H1 (cell line): Measurements from ENCODE around the gene PTPN12. TPM values are rescaled to one million over a fixed set of nuclear protein-coding genes. Genes with fewer than 3 reads are reported as not detected.

Experiments
- CTCF ChIA-PET: fragments of 300-600 bp; sonication (Branson Sonifier 250); formaldehyde crosslinking; loops from one replicate; lab custom pipeline; 2021; ENCODE audit not compliant: partially characterized antibody; lab: Charles Lee
- POLR2A ChIA-PET: fragments of 300-600 bp; sonication (Branson Sonifier 250); formaldehyde crosslinking; loops from one replicate; lab custom pipeline; 2021; ENCODE audit warnings: inconsistent platforms; ENCODE audit not compliant: partially characterized antibody; lab: Charles Lee
- DNase-seq, 2 experiments: peaks; one replicate each; pipeline versions ENCODE4 v3.0.0 to v3.0.0-alpha.2; 2010 to 2022; ENCODE audit warnings: low spot score in 2 of 2, low read depth in 1 of 2, mixed read lengths in 1 of 2
- FAIRE-seq: peaks from 2 replicates; lab custom pipeline; 2011; peaks lifted over from hg19 to GRCh38; lab: Jason Lieb, UNC
- H2AFZ ChIP-seq: 2 replicates; pipeline ENCODE4 v1.8.1; 2012; ENCODE audit warnings: low read length, inconsistent platforms
- H2AK5ac ChIP-seq: 2 replicates; pipeline ENCODE4 v1.6.1; 2013; ENCODE audit warnings: low read depth, low read length
- H2BK120ac ChIP-seq: replicated peaks from 2 replicates; pipeline ENCODE3; 2013; ENCODE audit warnings: low read depth, low read length, inconsistent platforms
- H2BK12ac ChIP-seq: 2 replicates; pipeline ENCODE4 v1.6.1; 2013; ENCODE audit warnings: low read depth, low read length
- H2BK15ac ChIP-seq: 2 replicates; pipeline ENCODE4 v1.6.1; 2013; ENCODE audit warnings: low read length
- H2BK20ac ChIP-seq: 2 replicates; pipeline ENCODE4 v1.6.1; 2013; ENCODE audit warnings: low read length
- H2BK5ac ChIP-seq: 2 replicates; pipeline ENCODE4 v1.6.1; 2013; ENCODE audit warnings: low read depth, low read length
- H3K14ac ChIP-seq: 2 replicates; pipeline ENCODE4 v1.6.1; 2013; ENCODE audit warnings: inconsistent platforms; ENCODE audit not compliant: insufficient read length
- H3K18ac ChIP-seq: 2 replicates; pipeline ENCODE4 v1.6.1; 2013; ENCODE audit warnings: low read length; ENCODE audit errors: extremely low read depth
- H3K23ac ChIP-seq: 2 replicates; pipeline ENCODE4 v1.6.1; 2013; ENCODE audit warnings: inconsistent platforms; ENCODE audit not compliant: insufficient read length
- H3K23me2 ChIP-seq: 2 replicates; pipeline ENCODE4 v1.6.1; 2013; ENCODE audit warnings: low read depth, low read length
- H3K27ac ChIP-seq: 2 replicates; pipeline ENCODE4 v1.6.1; 2011; ENCODE audit warnings: low read depth, low read length, inconsistent platforms
- H3K27me3 ChIP-seq, 4 experiments: replicated peaks in 1 of 4; 1 replicate in 1 of 4; 2 replicates in 3 of 4; pipeline versions ENCODE4 v1.6.1 to v1.8.1; 2011 to 2013; ENCODE audit warnings: low read length in 3 of 4, mild to moderate bottlenecking in 3 of 4, inconsistent platforms in 2 of 4, mixed read lengths in 2 of 4, moderate library complexity in 1 of 4; ENCODE audit not compliant: control insufficient read depth in 3 of 4, insufficient read depth in 3 of 4; ENCODE audit errors: extremely low read depth in 1 of 4
- H3K36me3 ChIP-seq, 4 experiments: 2 replicates each; pipeline versions ENCODE4 v1.6.1 to v1.8.1; 2011 to 2013; ENCODE audit warnings: mild to moderate bottlenecking in 4 of 4, low read length in 3 of 4, moderate library complexity in 2 of 4, control low read depth in 1 of 4, inconsistent platforms in 1 of 4; ENCODE audit not compliant: insufficient read depth in 4 of 4, control insufficient read depth in 2 of 4
- H3K4ac ChIP-seq: replicated peaks from 2 replicates; pipeline ENCODE3; 2013; ENCODE audit warnings: low read length, low read depth, mixed read lengths, inconsistent platforms; ENCODE audit not compliant: insufficient read length
- H3K4me1 ChIP-seq, 4 experiments: replicated peaks in 1 of 4; 1 replicate in 1 of 4; 2 replicates in 3 of 4; pipeline versions ENCODE4 v1.6.1 to v1.8.1; 2011 to 2013; ENCODE audit warnings: low read length in 3 of 4, inconsistent platforms in 2 of 4, mixed read lengths in 1 of 4; ENCODE audit not compliant: insufficient read depth in 4 of 4, control insufficient read depth in 3 of 4
- H3K4me2 ChIP-seq, 2 experiments: 2 replicates each; pipeline versions ENCODE4 v1.6.1 to v1.8.1; 2011 to 2013; ENCODE audit warnings: low read depth in 2 of 2, low read length in 2 of 2, control low read depth in 1 of 2, inconsistent platforms in 1 of 2, mild to moderate bottlenecking in 1 of 2; ENCODE audit not compliant: insufficient read depth in 1 of 2
- H3K4me3 ChIP-seq, 4 experiments: fragments of 200-600, 300-600 bp in 1 of 4; sonication (generic), shearing (Covaris generic), sonication (Bioruptor Twin) in 1 of 4; 2 replicates each; pipeline versions ENCODE4 v1.5.1 to v1.8.1; 2011 to 2016; ENCODE audit warnings: low read length in 4 of 4, low read depth in 3 of 4, control low read depth in 2 of 4, inconsistent platforms in 2 of 4, mild to moderate bottlenecking in 2 of 4, mixed read lengths in 1 of 4, moderate library complexity in 1 of 4; ENCODE audit not compliant: insufficient read depth in 2 of 4; ENCODE audit errors: extremely low read depth in 1 of 4
- H3K56ac ChIP-seq: replicated peaks from 2 replicates; pipeline ENCODE3; 2013; ENCODE audit warnings: low read depth, mild to moderate bottlenecking, mixed read lengths, low read length, inconsistent platforms; ENCODE audit not compliant: insufficient read length
- H3K79me1 ChIP-seq: 2 replicates; pipeline ENCODE4 v1.6.1; 2013; ENCODE audit warnings: low read depth, low read length, control low read depth
- H3K79me2 ChIP-seq, 2 experiments: 2 replicates each; pipeline versions ENCODE4 v1.6.1 to v1.8.1; 2012 to 2013; ENCODE audit warnings: low read length in 2 of 2, mild to moderate bottlenecking in 2 of 2, inconsistent platforms in 1 of 2; ENCODE audit not compliant: insufficient read depth in 2 of 2, control insufficient read depth in 1 of 2
- H3K9ac ChIP-seq, 4 experiments: replicated peaks in 1 of 4; 1 replicate in 1 of 4; 2 replicates in 3 of 4; pipeline versions ENCODE4 v1.6.1 to v1.8.1; 2011 to 2013; ENCODE audit warnings: low read depth in 3 of 4, low read length in 3 of 4, control low read depth in 2 of 4, mild to moderate bottlenecking in 2 of 4, moderate library complexity in 2 of 4, inconsistent platforms in 1 of 4; ENCODE audit errors: extremely low read depth in 1 of 4
- H3K9me3 ChIP-seq, 2 experiments: 2 replicates each; pipeline versions ENCODE4 v1.6.1 to v1.8.1; 2012 to 2013; ENCODE audit warnings: mild to moderate bottlenecking in 2 of 2, moderate library complexity in 2 of 2, control low read depth in 1 of 2, inconsistent platforms in 1 of 2, low read depth in 1 of 2, low read length in 1 of 2, mixed read lengths in 1 of 2; ENCODE audit not compliant: insufficient read depth in 2 of 2
- H4K20me1 ChIP-seq, 2 experiments: replicated peaks in 1 of 2; 2 replicates each; pipeline versions ENCODE3 to v1.8.1; 2011 to 2013; ENCODE audit warnings: inconsistent platforms in 2 of 2, low read length in 2 of 2, mild to moderate bottlenecking in 1 of 2; ENCODE audit not compliant: insufficient read depth in 2 of 2, control insufficient read depth in 1 of 2
- H4K5ac ChIP-seq: 2 replicates; pipeline ENCODE4 v1.6.1; 2013; ENCODE audit warnings: low read length, low read depth, mixed read lengths, inconsistent platforms; ENCODE audit not compliant: insufficient read length
- H4K8ac ChIP-seq: 2 replicates; pipeline ENCODE4 v1.8.0; 2013; ENCODE audit warnings: mild to moderate bottlenecking, moderate library complexity, low read length, inconsistent platforms; ENCODE audit not compliant: insufficient read depth; ENCODE audit errors: extremely low read depth
- H4K91ac ChIP-seq: replicated peaks from 2 replicates; pipeline ENCODE3; 2013; ENCODE audit warnings: low read length, mixed read lengths, inconsistent platforms; ENCODE audit not compliant: insufficient read length
- CTCF ChIP-seq, 3 experiments: IDR thresholded peaks; 1 replicate in 2 of 3; 2 replicates in 1 of 3; pipeline versions ENCODE4 v1.5.1 to v1.6.1; 2011; ENCODE audit warnings: low read length in 3 of 3, mild to moderate bottlenecking in 3 of 3, inconsistent platforms in 2 of 3, low read depth in 1 of 3, moderate library complexity in 1 of 3; ENCODE audit not compliant: insufficient read depth in 1 of 3; ENCODE audit errors: control extremely low read depth in 1 of 3
- MAX ChIP-seq: IDR thresholded peaks from 2 replicates; pipeline ENCODE4 v1.6.1; 2012; ENCODE audit warnings: inconsistent platforms
- RAD21 ChIP-seq, 2 experiments: IDR thresholded peaks in 1 of 2; conservative IDR thresholded peaks in 1 of 2; 2 replicates each; pipeline ENCODE4 v1.6.1; 2011; ENCODE audit warnings: low read depth in 2 of 2, low read length in 2 of 2, improper control_type of control experiment in 1 of 2, inconsistent platforms in 1 of 2, mild to moderate bottlenecking in 1 of 2, moderate library complexity in 1 of 2
- WGBS, 2 experiments: shearing (Covaris generic) in 1 of 2; methylation state at CpG; one replicate each; pipeline versions ENCODE4 v1.1.6 to v1.1.7; 2013 to 2015; ENCODE audit warnings: low lambda C conversion rate in 2 of 2, mixed read lengths in 2 of 2, inconsistent platforms in 1 of 2, low coverage in 1 of 2, missing lambda C conversion rate in 1 of 2; ENCODE audit not compliant: insufficient replicate concordance in 2 of 2, insufficient coverage in 1 of 2, insufficient read length in 1 of 2; ENCODE audit errors: extremely low coverage in 1 of 2, missing lambda C conversion rate in 1 of 2; 5-methylcytosine and 5-hydroxymethylcytosine counted together
- polyA plus RNA-seq, 7 experiments: library from polyadenylated mRNA; depleted of rRNA in 3 of 7; stranded (reverse) in 5 of 7; unstranded in 2 of 7; fragments of >200 nt in 5 of 7; fragments of 200-250 nt in 2 of 7; gene quantifications; 1 replicate in 5 of 7; 2 replicates in 1 of 7; 4 replicates in 1 of 7; pipeline versions ENCODE4 v1.2.1 to v1.2.3, GENCODE V29; 2011 to 2013; ENCODE audit warnings: missing spikeins in 2 of 7, mixed read lengths in 2 of 7
- total RNA-seq: library from RNA; stranded (reverse); fragmentation: NEBNext Ultra II Directional; extraction: Animal tissue kit (Norgen Biotek cat#: 25700); gene quantifications from 2 replicates; pipeline ENCODE4 v1.2.1, GENCODE V29; 2021

Gene PTPN12
- total and polyA plus RNA-seq, 2 of the 8 experiments (the other 6 are each of a cell fraction or from before 2014, with no cell fraction given) = 39.7 to 132 TPM

GRCh38 chr7:77651575-77652162 lies 114.6 kb downstream of the PTPN12 start:
- 49% methylated on average over 3 of the region's 3 CpGs; no CpG with 5 or more reads in 1 of the 2 experiments for WGBS, 2 experiments
- CTCF ChIA-PET = interaction anchor here (0.7 to 4.7 kb wide), 54 partner anchors 9 to 286 kb away, joined by 3 to 42 read pairs (median 4); partner anchors contain the start of gene RSBN1L
- H2BK12ac ChIP-seq = no peak overlapping the region
- H3K14ac ChIP-seq = no peak overlapping the region
- no peaks in the 10 kb centered on the region for H3K79me1 ChIP-seq
- FAIRE-seq (peak; percentile 69), DNase-seq (peak in 1 of 2 experiments; percentile 44)
- no peaks in the 10 kb centered on the region for H3K27me3 ChIP-seq
- no peak overlapping the region for H2AFZ ChIP-seq
- H3K9me3 ChIP-seq = no peaks in the 10 kb centered on the region
- no peak overlapping the region for H2BK5ac ChIP-seq
- no peak overlapping the region for H4K5ac ChIP-seq
- H2BK120ac ChIP-seq = no peak overlapping the region
- H3K27ac ChIP-seq = no peak overlapping the region
- H3K36me3 ChIP-seq = peaks cover 0 to 22% (median 5%) of the 10 kb centered on the region in 4 experiments; a peak in 5 of 8 replicates
- H4K91ac ChIP-seq = no peak overlapping the region
- POLR2A ChIA-PET = interaction anchor here (0.8 to 1.1 kb wide), 3 partner anchors 9 to 147 kb away, joined by 3 read pairs; partner anchors contain the start of genes PHTF2 and TMEM60
- H2BK15ac ChIP-seq = no peak overlapping the region
- no peak overlapping the region for H3K4ac ChIP-seq
- H3K4me3 ChIP-seq = no peak overlapping the region
- peaks cover 0 to 1% of the 10 kb centered on the region in 2 experiments for H4K20me1 ChIP-seq
- no peak overlapping the region for H3K9ac ChIP-seq
- peak in 2 of 3 experiments; percentile 54; a peak in 2 of 4 replicates for TF ChIP-seq CTCF (IDR thresholded peaks at IDR 0.05; ENCODE audit: control extremely low read depth in 1 of 3, insufficient read depth in 1 of 3, low read depth in 1 of 3, low read length in 3 of 3)
- no peak for TF ChIP-seq MAX
- peak; percentile 56 to 63 for TF ChIP-seq RAD21 (IDR thresholded peaks at IDR 0.05 in 1 of 2, conservative IDR thresholded peaks at IDR 0.05 in 1 of 2; ENCODE audit: low read depth in 2 of 2, low read length in 2 of 2)
- no peak overlapping the region for H3K56ac ChIP-seq
- H3K4me2 ChIP-seq = no peak overlapping the region
- no peak overlapping the region for H2AK5ac ChIP-seq
- no peaks in the 10 kb centered on the region for H3K79me2 ChIP-seq
- H2BK20ac ChIP-seq = no peak overlapping the region
- H3K23ac ChIP-seq = no peak overlapping the region
- H3K18ac ChIP-seq = no peak overlapping the region
- H4K8ac ChIP-seq = no peak overlapping the region
- H3K23me2 ChIP-seq = no peaks in the 10 kb centered on the region
- H3K4me1 ChIP-seq = no peaks in the 10 kb centered on the region
